Urothelium cell line (cell line): Measurements from ENCODE around the gene APCDD1L.
"Not testable (repeated sequence)": the region's sequence is repeated elsewhere in the genome, so short reads cannot be mapped to it uniquely, and the experiment has no call there.

Source experiments
- DNase-seq: peaks from one replicate; pipeline ENCODE4 v3.0.0; 2011; ENCODE audit warnings: low spot score, mixed read lengths
- FAIRE-seq: peaks from 2 replicates; lab custom pipeline; 2011; peaks lifted over from hg19 to GRCh38; lab: Jason Lieb, UNC

Gene APCDD1L

DNA sequence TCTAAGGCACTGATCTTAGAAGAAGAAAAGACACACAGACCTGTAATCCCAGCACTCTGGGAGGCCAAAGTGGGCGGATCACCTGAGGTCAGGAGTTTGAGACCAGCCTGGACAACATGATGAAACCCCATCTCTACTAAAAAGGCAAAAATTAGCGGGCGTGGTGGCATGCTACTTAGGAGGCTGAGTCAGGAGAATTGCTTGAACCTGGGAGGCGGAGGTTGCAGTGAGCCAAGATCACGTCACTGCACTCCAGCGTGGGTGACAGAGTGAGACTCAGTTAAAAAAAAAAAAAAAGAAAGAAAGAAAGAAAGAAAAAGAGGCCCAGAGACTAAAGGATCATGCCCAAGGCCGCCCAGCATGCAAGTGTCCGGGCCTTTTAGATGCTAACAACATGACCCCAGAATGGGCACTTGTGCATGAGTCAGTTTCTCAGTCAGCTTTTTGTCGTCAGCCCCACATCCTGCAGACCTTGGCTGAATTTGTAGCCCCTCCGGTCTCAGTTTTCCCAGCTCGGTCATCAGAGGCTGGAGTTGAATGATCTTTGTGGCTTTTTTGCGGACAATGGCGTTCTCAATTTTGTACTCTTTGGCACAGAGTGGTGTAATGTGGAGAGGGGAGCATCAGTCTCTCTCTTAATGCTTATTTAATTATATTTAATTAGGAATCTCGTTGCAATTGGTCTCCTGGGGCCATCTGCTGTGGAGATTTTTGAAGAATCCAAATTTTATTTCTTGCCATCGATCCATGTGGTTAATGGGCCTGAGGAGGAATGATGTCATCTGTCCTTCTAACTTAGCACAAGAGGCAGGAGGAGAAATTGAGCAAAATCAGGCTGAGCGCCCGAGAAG is 30.6 kb upstream of the APCDD1L start:
- FAIRE-seq = no peak
- DNase-seq = no peak

- FAIRE-seq = no peak
- DNase-seq = no peak
These were observed 29.7 kb upstream of the APCDD1L start for GRCh38 chr20:58544891-58545290.

DNA sequence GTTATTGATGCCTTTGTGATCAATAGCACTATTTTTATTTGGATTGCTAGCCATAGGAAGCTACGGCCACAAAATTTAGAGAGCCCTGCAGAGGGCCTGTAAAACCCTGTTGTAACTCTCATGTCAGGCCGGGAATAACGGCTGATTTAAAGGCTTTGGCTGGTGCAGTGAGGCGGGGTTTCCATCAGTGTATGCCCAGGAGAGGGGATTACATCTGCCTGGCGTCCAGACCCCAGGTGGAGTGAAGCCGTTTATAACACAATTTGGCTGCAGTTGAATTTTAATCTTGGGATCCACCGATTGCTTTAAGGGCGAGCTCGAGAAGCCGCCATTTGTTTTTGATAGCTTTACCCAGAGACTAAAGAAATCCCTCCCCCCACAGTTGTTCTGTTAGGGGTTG is 29.1 kb upstream of the APCDD1L start:
- no peak for FAIRE-seq
- no peak for DNase-seq

GRCh38 chr20:58543274-58543673 is 28.1 kb upstream of the APCDD1L start:
- FAIRE-seq (no peak), DNase-seq (no peak)

DNA sequence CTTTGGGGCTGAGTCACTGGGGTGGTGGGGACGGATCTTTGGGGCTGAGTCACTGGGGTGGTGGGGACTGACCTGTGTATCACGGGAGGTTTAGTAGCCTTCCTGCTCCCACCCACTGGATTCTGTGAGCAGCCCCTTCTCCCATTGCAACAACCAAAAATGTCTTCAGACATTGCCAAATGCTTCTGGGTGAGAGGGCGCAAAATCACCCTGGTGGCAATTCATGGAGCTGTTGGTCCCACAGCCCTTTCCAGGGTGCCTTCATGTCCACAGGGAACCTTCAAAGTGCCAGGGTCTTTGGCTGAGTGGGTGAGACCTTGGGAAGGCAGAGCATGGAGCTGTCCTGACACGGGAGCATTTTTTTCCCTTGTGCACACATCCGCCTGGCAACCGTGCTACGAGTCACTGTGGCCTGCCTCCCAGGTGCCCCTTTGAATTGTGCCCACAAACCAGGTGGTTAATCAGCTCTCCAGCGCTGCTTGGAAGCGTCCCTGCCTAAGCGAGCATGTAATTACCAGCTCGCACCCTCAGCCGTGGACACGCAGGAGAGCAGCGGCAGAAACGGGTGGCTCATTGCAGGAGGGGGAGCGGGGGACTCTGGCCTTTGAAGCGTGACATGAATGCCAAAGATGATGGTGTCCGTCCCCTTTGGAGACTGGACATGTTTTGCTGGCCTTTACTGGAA is 27.4 kb upstream of the APCDD1L start:
- FAIRE-seq (peak; percentile 86), DNase-seq (peak; percentile 53)

DNA sequence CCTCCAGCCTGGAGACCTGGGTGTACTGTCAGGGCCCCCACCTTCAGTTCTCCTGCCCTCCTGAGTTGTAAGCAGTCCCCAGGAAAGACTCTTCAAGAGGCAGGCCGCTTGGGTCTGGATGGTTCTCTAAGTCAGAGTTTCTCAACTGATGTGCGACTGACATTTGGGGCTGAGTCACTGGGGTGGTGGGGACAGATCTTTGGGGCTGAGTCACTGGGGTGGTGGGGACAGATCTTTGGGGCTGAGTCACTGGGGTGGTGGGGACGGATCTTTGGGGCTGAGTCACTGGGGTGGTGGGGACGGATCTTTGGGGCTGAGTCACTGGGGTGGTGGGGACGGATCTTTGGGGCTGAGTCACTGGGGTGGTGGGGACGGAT is 26.8 kb upstream of the APCDD1L start:
- not testable (repeated sequence) for FAIRE-seq
- peak; percentile 56 for DNase-seq

GRCh38 chr20:58538752-58539151 is 23.6 kb upstream of the APCDD1L start:
- no peak for DNase-seq
- FAIRE-seq = peak; percentile 87

DNA sequence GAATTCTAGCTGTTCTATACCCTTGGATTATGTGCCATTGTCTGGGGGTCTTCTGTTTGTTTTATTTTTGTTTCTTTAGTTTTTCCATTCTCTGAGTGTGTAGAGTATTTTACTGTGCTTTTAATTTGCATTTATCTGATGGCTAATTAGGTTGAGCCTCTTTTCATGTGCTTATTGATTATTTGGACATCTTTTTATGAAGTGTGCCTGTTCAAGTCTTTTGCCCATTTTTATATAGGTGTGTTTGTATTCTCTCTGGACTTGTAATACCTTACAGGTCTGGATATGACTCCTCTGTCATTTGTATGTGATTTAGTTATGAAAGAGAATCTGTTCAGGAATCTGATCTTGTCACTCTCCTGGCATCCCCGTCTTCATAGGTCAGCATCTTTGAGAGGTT is 22.6 kb upstream of the APCDD1L start:
- DNase-seq (no peak), FAIRE-seq (no peak)

DNA sequence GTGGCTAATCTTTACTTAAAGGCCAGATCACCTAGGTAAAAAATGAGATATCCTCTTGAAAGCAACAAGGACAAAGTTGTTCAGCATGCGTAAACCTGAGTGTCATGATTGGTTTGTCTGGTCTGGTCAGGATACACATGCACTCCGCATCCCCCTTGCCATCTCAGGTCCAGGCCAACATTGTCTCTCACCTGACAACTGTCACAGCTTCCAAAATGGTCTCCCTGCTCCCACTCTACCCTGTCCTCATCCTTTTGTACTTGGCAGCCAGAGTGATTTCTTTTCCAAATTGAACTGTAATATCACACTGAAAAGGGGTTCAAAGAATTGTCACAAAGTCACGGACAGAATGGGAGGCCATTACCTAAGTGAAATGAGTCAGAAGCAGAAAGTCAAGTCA is 21.1 kb upstream of the APCDD1L start:
- FAIRE-seq = no peak
- no peak for DNase-seq

- no peak for FAIRE-seq
These were observed 16.5 kb upstream of the APCDD1L start for GRCh38 chr20:58531657-58532056.

DNA sequence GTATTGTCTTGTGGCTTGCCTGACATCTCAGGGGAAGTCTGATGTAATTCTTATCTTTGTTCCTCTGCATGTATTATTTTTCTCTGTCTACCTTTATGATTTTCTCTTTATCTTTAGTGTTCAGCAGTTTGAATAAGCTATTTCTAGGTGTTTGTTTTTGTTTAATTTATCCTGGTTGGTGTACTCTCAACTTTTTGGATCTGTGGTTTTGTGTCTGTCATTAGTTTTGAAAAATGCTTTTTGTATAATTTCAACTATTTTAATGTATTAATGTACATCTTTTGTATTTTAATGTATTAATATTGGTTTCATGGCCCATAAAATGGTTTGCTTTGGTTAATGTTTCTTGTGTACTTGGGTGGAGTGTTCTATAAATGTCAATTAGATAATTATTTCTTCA is 15.9 kb upstream of the APCDD1L start:
- no peak for FAIRE-seq

More at GRCh38 chr20:58531657-58532056, 16.5 kb upstream of the APCDD1L start:
- DNase-seq = no peak

GRCh38 chr20:58528412-58528811 is 13.2 kb upstream of the APCDD1L start:
- FAIRE-seq = no peak
- DNase-seq = no peak

More for the DNA sequence above, 15.9 kb upstream of the APCDD1L start:
- DNase-seq = no peak

DNA sequence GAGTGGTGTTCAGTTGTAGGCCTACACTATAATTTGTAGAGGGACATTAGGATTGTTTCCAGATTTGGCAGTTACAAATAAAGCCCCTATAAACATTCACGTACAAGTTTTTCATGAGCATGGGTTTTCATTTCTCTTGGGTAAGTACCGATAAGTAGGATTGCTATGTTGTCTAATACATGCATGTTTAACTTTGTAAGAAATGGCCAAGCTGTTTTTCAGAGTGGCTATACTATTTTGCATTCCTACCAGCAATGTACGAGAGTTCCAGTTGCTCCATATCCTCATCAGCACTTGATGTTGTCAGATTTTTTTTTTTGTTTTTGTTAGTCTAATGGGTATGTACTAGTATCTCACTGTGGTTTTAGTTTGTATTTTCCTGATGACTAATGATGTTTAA is 11.2 kb upstream of the APCDD1L start:
- DNase-seq (no peak), FAIRE-seq (peak; percentile 13)

GRCh38 chr20:58524814-58525213 is 9.6 kb upstream of the APCDD1L start:
- FAIRE-seq (peak; percentile 97), DNase-seq (peak; percentile 95)

- DNase-seq (no peak), FAIRE-seq (no peak)
These were observed 8.7 kb upstream of the APCDD1L start for GRCh38 chr20:58523971-58524315.

GRCh38 chr20:58523072-58523970 is 8.1 kb upstream of the APCDD1L start:
- no peak for DNase-seq
- no peak for FAIRE-seq

- DNase-seq (no peak), FAIRE-seq (no peak)
These were observed 7.5 kb upstream of the APCDD1L start for GRCh38 chr20:58522666-58523065.

DNA sequence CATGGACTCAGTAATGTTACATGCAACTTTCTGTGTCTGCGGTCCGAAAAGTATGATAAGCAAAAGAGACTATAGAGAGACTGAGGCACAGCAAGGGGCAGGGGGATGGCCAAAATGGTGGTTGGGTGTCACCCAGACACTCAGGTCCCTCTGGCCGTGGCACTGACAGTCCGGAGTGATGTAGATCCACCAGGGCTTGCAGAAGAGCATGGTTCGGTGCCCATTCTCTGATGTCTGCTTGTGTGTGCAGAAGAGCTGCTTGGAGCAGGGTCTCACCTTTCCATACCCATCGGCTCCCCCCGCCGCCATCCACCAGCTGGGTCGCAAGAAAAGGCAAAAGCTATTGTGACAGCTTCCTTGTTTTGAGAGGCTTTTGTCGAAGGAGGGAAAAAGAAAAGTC is 6.6 kb upstream of the APCDD1L start:
- DNase-seq = no peak
- no peak for FAIRE-seq

DNA sequence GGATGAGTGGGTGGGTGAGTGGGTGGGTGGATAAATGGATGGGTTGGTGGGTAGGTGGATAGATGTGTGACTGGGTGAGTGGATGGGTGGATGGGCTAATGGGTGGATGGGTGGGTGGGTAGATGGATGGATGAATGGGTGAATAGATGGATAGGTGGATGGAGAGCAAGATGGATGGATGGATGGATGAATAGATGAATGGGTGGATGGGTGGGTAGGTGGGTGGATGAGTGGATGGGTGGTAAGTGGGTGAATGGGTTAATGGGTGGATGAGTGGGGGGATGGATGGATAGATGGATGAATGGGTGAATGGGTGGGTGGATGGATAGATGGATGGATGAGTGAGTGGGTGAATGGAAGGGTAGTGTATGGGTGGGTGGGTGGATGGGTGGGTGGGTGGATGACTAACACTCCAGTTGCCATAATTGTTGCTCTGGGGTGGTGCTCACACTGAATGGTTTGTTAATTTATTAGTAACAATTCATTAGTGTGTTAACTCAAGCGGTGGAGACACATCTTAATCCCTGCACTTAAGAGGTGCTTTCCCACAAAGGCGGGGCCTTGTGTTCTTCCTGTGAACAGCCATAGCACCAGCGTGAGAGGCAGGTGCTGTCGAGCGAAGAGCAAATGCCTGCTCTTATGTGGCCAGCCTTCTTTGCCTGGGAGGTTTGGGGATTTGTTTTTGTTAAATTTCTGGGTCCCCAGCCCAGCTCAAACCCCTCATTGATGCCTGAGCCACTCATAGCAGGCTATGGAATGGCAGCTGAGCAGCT is 4.9 kb upstream of the APCDD1L start:
- FAIRE-seq = peak; percentile 83

GRCh38 chr20:58518896-58519593 is 3.8 kb upstream of the APCDD1L start:
- DNase-seq (no peak), FAIRE-seq (no peak)

More for the DNA sequence above, 4.9 kb upstream of the APCDD1L start:
- no peak for DNase-seq
